GM21423 (cell line): ENCODE data around the gene SPP1.

ENCODE experiments used
- ATAC-seq: cut with Tn5 transposase; IDR thresholded peaks from one replicate; pipeline ENCODE4 v1.9.1; 2021; ENCODE audit warnings: mild to moderate bottlenecking, moderate library complexity; ENCODE audit not compliant: unreplicated experiment

Gene SPP1

DNA sequence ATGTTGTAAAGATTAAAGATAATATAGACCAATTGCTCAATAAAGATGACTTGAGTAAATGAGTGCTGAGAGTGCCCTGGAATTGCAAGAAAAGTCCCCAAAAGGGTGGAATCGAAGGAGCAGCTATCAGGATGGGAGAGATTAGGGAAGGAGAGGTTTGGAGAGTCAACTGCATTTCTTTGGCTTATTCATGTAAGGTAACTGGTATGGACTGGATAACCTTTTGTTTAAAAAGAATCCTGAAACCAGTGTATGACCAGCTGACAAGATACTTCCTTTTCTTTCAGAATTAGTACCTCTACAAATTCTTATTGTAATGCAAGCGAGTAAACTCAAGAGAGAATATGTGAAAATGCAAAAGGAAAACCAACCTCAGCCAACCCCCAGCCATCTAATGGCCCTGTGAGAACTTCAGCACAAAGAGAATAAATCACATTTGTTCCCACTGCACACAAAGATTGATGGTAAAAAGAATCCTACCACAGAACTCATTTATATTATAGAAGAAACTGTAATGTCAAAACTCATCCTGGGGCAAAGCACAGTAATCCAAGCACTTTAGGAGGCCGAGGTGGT lies 24.5 kb upstream of the SPP1 start:
- ATAC-seq, result no peak

DNA sequence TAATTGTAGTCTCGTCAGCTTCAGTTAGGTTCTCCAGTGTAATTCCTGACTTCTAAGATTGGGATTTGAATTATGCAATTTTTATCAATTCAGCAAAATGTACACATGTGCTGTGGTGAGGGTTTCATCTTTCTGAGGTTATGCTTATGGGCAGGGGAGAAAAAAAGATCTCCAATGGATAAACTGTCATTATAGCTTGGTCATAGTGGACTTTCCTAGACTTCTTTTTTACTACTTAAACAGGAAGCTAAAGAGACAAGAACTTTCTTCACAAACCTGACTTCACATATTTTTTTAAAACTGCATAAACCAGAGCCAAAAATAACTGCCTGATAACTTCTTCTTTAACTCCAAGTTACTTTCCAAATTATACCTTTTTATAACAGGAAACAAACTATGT lies 21.7 kb upstream of the SPP1 start:
- no peak for ATAC-seq

GRCh38 chr4:87956501-87956900 lies 19.0 kb upstream of the SPP1 start:
- no peak for ATAC-seq

DNA sequence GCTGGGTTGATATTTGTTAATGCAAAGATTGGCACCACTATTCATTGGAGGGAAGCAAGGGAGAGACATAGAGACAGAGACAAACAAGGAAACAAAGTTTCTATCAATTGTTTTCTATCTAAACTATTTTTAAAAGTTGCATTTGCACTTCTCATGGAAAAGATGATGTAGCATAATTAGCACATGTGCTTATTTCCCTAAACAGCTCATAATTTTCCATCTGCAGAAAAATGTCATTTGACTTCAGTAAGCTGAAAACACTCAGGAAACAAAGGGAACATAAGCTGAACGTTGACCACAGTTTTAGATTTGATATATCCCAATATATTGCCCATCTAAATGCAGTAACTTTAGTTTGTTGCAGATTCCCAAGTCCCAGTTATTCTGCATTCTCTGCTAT lies 18.5 kb upstream of the SPP1 start:
- no peak for ATAC-seq

- no peak for ATAC-seq
These were observed 13.5 kb upstream of the SPP1 start for GRCh38 chr4:87961993-87962392.

DNA sequence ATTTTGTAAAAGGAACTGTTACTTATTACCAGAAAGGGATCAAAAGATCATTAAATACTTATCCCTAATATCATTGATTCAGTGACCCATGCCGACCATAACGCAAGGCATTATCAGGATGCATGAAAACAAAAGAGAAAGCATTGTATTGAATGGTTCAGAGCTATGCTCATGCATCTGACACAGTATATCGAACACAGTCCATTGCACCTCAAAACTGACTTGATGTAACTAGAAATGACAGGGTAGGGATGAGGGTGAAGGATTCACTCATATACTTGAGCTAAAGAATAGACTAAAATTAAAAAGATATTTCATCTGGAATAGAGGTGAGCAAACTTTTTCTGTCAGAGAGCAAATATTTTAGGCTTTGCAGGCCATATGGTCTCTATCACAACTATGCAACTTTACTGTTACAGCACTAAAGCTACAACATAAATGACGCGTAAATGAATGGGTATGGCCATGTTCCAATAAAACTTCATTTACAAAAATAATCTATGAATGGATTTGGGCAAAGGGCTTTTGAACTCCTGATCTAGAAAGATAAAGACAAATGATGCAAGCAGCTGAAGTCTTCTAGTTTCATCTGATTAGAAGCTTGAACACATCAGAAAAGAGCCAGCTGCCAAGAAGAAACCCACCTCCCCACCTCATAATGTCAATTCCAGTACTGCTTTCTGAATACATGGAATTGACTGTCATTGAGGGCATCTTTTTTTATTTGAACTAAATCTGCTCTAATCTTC lies 12.9 kb upstream of the SPP1 start:
- ATAC-seq, result no peak

DNA sequence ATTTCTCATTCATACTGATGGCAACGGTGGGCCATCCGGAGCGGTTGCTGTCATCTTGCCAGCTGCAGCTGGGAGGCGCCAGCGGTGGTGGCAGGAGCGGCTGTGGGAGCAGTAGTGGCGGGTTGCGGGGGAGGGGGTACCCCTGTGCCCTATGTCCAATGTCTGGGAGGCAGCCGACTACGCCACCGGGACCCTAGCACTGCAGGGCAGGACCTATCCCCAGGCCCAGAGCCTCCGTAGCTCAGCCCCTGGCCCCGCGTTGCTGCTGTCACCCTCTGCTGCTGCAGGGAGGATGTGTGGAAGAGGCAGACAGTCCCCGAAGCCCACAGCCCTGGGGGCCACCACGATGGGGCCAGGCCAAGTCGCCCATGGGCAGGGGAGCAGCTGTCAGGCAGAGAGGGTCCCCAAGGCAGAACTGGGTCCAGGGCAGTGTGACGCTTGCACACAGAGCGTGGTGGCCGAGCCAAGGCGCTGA lies 10.0 kb upstream of the SPP1 start:
- ATAC-seq, result no peak

GRCh38 chr4:87966095-87966496 lies 9.4 kb upstream of the SPP1 start:
- no peak for ATAC-seq

DNA sequence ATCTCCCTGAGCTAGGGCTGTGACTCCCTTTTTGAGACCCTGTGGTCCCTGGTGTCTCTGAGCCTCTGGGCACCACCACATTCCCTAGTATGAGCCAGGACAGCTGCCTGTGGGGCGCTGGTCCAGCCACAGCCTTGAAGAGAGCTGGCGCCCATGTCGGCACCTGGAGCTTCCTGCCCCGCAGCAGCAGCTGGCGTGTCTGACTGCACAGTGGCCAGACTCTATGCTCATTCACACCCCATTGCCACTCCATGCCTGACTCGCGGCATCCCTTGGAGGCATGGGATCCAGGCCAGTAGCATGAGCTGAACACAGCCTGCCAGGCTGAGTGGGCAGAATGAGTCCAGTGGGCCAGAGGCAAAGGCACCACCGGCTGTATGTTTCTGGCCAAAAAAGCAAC lies 8.3 kb upstream of the SPP1 start:
- ATAC-seq, result no peak

- ATAC-seq, result no peak
These were observed 5.4 kb upstream of the SPP1 start for GRCh38 chr4:87970121-87970520.

GRCh38 chr4:87971866-87972265 lies 3.6 kb upstream of the SPP1 start:
- no peak for ATAC-seq

GRCh38 chr4:87973283-87974169 lies 2.0 kb upstream of the SPP1 start:
- ATAC-seq, result peak; percentile 58

GRCh38 chr4:87974856-87975462 lies 555 bp upstream of the SPP1 start:
- ATAC-seq, result peak; percentile 27

DNA sequence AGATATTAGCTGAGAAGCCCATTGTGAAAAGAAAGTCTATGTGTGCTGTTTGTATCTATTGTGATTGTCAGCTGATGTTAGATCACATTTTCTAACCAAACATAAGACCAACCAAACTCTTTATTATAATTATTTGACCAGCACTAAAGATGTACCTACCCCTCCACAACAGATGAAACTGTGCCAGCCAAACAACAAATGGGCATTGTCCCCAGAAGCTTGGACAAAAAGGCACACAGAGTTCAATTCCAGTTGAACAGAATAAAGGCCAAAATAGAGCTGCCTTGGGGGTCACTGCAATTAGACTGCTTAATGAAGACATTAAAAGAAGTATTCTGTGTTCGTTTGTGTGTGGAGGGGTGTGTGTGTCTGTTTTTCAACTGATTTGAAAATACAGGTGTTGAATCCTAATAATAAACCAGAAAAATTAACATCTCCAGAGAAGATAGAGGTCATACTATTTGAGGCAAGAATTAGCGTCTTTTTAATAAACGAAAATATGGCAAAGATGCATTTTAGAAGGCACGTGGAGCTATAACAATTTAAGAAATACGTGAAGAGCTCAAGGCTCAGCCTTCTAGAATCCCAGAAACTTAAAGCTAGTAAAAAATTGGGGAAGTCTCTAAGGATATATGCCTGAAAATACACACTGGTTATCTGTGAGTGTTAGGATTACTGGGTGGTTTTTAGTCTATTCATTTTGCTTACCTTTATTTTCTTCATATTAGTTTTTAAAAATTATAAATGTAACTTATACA lies 2.2 kb downstream of the SPP1 start:
- no peak for ATAC-seq

- ATAC-seq, result no peak
These were observed 3.2 kb downstream of the SPP1 start for GRCh38 chr4:87978681-87979080.

GRCh38 chr4:87979810-87980209 lies 4.3 kb downstream of the SPP1 start:
- ATAC-seq, result no peak

- no peak for ATAC-seq
These were observed 6.0 kb downstream of the SPP1 start for GRCh38 chr4:87981486-87981885.

DNA sequence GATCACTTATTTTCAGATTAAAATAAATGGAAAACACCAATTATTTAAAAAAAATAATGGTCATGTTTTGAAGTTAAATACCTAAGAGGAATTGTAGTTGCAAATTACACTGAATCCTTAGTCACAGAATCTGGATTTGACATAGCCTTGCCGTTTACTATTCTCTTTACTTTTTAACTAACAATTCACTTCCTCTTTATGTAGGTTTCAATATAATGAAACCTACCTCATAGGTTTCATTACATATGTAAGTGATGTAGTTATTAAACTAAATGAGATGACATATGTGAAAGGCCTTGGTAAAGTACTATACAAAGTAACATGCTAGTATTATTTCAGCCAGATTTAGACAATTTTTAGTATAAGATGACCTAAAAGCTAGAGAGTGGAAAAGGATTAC lies 6.5 kb downstream of the SPP1 start:
- peak; percentile 48 for ATAC-seq

GRCh38 chr4:87982446-87983010 lies 7.0 kb downstream of the SPP1 start:
- no peak for ATAC-seq

GRCh38 chr4:87983996-87984395 lies 8.5 kb downstream of the SPP1 start:
- ATAC-seq, result no peak
